Measurements from ENCODE around the gene TAGLN3.

TAGLN3 gene

DNA sequence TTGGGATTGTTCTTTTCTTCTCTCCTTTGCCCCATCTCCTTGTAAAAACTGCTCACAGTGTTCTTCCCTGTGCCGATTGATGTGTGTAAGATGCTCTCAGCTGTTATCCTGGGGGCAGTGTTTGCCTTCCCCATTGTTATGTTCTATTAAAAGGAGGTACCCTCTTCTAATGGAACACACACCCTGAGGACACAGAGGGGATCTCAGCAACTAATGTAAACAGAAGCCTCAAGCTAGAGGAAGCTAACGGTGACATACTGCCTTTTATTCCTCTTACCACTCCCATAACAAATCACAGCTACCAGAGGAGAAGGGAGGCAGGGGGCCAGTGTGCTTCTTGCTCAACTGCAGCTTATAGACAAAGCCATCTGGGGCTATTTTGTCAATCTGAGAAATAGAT is 2.2 kb downstream of the TAGLN3 start:
- no peak for TF ChIP-seq ISL1 (CRISPR knock-in tag; IDR thresholded peaks at IDR 0.05)
- no peak for TF ChIP-seq PPARA (CRISPR knock-in tag; IDR thresholded peaks at IDR 0.05; ENCODE audit: borderline replicate concordance)
- TF ChIP-seq, protein P1, sequence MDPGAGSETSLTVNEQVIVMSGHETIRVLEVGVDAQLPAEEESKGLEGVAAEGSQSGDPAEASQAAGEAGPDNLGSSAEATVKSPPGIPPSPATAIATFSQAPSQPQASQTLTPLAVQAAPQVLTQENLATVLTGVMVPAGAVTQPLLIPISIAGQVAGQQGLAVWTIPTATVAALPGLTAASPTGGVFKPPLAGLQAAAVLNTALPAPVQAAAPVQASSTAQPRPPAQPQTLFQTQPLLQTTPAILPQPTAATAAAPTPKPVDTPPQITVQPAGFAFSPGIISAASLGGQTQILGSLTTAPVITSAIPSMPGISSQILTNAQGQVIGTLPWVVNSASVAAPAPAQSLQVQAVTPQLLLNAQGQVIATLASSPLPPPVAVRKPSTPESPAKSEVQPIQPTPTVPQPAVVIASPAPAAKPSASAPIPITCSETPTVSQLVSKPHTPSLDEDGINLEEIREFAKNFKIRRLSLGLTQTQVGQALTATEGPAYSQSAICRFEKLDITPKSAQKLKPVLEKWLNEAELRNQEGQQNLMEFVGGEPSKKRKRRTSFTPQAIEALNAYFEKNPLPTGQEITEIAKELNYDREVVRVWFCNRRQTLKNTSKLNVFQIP (CRISPR knock-in tag; IDR thresholded peaks at IDR 0.05; ENCODE audit: borderline replicate concordance, low read depth) = no peak
- TF ChIP-seq CSDC2 (CRISPR knock-in tag; IDR thresholded peaks at IDR 0.05) = no peak
- TF ChIP-seq BACH2 (CRISPR knock-in tag; IDR thresholded peaks at IDR 0.05; ENCODE audit: borderline replicate concordance) = no peak
- TF ChIP-seq ZC3H10 (CRISPR knock-in tag; IDR thresholded peaks at IDR 0.05) = no peak
- TF ChIP-seq TOX (CRISPR knock-in tag; IDR thresholded peaks at IDR 0.05; ENCODE audit: borderline replicate concordance) = no peak
- TF ChIP-seq TCF4 (CRISPR knock-in tag; IDR thresholded peaks at IDR 0.05; ENCODE audit: borderline replicate concordance) = no peak
- no peak for TF ChIP-seq ZNF70 (CRISPR knock-in tag; IDR thresholded peaks at IDR 0.05)
- TF ChIP-seq ESRRG (CRISPR knock-in tag; IDR thresholded peaks at IDR 0.05) = no peak
- TF ChIP-seq RARB (CRISPR knock-in tag; IDR thresholded peaks at IDR 0.05) = no peak
- no peak for TF ChIP-seq PATZ1 (CRISPR knock-in tag; IDR thresholded peaks at IDR 0.05; ENCODE audit: borderline replicate concordance)
- no peak for TF ChIP-seq ZFP3 (CRISPR knock-in tag; IDR thresholded peaks at IDR 0.05)
- no peak for TF ChIP-seq GLIS3 (CRISPR knock-in tag; IDR thresholded peaks at IDR 0.05)
- ATAC-seq = no peak

GRCh38 chr3:112001526-112001925 is 2.8 kb downstream of the TAGLN3 start:
- ATAC-seq = no peak
- TF ChIP-seq CSDC2 (CRISPR knock-in tag; IDR thresholded peaks at IDR 0.05) = no peak
- no peak for TF ChIP-seq ZNF565 (CRISPR knock-in tag; conservative IDR thresholded peaks at IDR 0.05; ENCODE audit: low read depth)
- TF ChIP-seq ZNF8 (CRISPR knock-in tag; IDR thresholded peaks at IDR 0.05) = no peak

- no peak for ATAC-seq
These were observed 3.6 kb downstream of the TAGLN3 start for GRCh38 chr3:112002096-112002971.

More at GRCh38 chr3:112002096-112002971, 3.6 kb downstream of the TAGLN3 start:
- TF ChIP-seq GLIS3 (CRISPR knock-in tag; IDR thresholded peaks at IDR 0.05) = no peak
- TF ChIP-seq ZNF70 (CRISPR knock-in tag; IDR thresholded peaks at IDR 0.05) = no peak
- TF ChIP-seq ZNF565 (CRISPR knock-in tag; conservative IDR thresholded peaks at IDR 0.05; ENCODE audit: low read depth) = no peak
- TF ChIP-seq, protein P1 (CRISPR knock-in tag; IDR thresholded peaks at IDR 0.05; ENCODE audit: borderline replicate concordance, low read depth) = no peak
- TF ChIP-seq ISL1 (CRISPR knock-in tag; IDR thresholded peaks at IDR 0.05) = no peak
- TF ChIP-seq BACH2 (CRISPR knock-in tag; IDR thresholded peaks at IDR 0.05; ENCODE audit: borderline replicate concordance) = no peak
- no peak for TF ChIP-seq CSRNP3 (CRISPR knock-in tag; IDR thresholded peaks at IDR 0.05)
- no peak for TF ChIP-seq ZNF8 (CRISPR knock-in tag; IDR thresholded peaks at IDR 0.05)
- no peak for TF ChIP-seq ZFP3 (CRISPR knock-in tag; IDR thresholded peaks at IDR 0.05)
- TF ChIP-seq OSR1 (CRISPR knock-in tag; IDR thresholded peaks at IDR 0.05) = no peak
- TF ChIP-seq PPARA (CRISPR knock-in tag; IDR thresholded peaks at IDR 0.05; ENCODE audit: borderline replicate concordance) = no peak
- no peak for TF ChIP-seq PATZ1 (CRISPR knock-in tag; IDR thresholded peaks at IDR 0.05; ENCODE audit: borderline replicate concordance)
- no peak for TF ChIP-seq TOX (CRISPR knock-in tag; IDR thresholded peaks at IDR 0.05; ENCODE audit: borderline replicate concordance)

Data from SK-N-SH treated with all-trans-retinoic acid at 6 μM for 48 hours (cell line).